Heart left ventricle (tissue), 16 donors: Measurements from ENCODE around the gene SLC7A6OS. TPM values are rescaled to one million over a fixed set of nuclear protein-coding genes. Genes with fewer than 3 reads are reported as not detected.
A peak's percentile ranks its signal among the peaks of the same experiment; 100 is the strongest.

Experiments used
- ATAC-seq, 4 donors: fragments of 200-7000 bp; cut with Tn5 transposase; one replicate each; pipeline ENCODE4 v1.9.1; 2020 to 2022; ENCODE audit warnings: moderate library complexity in 4 of 4, mild to moderate bottlenecking in 3 of 4, moderate number of reproducible peaks in 1 of 4
- DNase-seq, 5 donors: peaks; one replicate each; pipeline ENCODE4 v3.0.0-alpha.2; 2020
- H3K27ac ChIP-seq, 12 donors: fragments of 200-600 bp; sonication (generic) in 4 of 12; one replicate each; pipeline versions ENCODE4 v1.5.0 to v1.8.0; 2016 to 2022; ENCODE audit warnings: mild to moderate bottlenecking in 2 of 12
- H3K27me3 ChIP-seq, 9 donors: fragments of 200-600 bp; sonication (generic) in 2 of 9; one replicate each; pipeline versions ENCODE4 v1.5.1 to v1.8.0; 2016 to 2022; ENCODE audit warnings: mild to moderate bottlenecking in 3 of 9
- H3K36me3 ChIP-seq, 9 donors: fragments of 200-600 bp; sonication (generic) in 2 of 9; one replicate each; pipeline versions ENCODE4 v1.5.0 to v1.8.0; 2018 to 2022; ENCODE audit warnings: mild to moderate bottlenecking in 2 of 9
- H3K4me1 ChIP-seq, 12 donors: fragments of 200-600 bp; sonication (generic) in 4 of 12; one replicate each; pipeline versions ENCODE4 v1.5.0 to v1.8.0; 2016 to 2022; ENCODE audit warnings: mild to moderate bottlenecking in 3 of 12
- H3K4me3 ChIP-seq, 12 donors: fragments of 200-600 bp; sonication (generic) in 4 of 12; one replicate each; pipeline versions ENCODE4 v1.5.0 to v1.8.0; 2017 to 2022; ENCODE audit warnings: mild to moderate bottlenecking in 9 of 12, moderate library complexity in 4 of 12
- H3K9me3 ChIP-seq, 12 donors: fragments of 200-600 bp; sonication (generic) in 4 of 12; one replicate each; pipeline versions ENCODE4 v1.5.0 to v1.8.0; 2016 to 2022; ENCODE audit warnings: mild to moderate bottlenecking in 1 of 12
- CTCF ChIP-seq, 12 donors: fragments of 200-600 bp; sonication (generic) in 4 of 12; IDR thresholded peaks; one replicate each; pipeline versions ENCODE4 v1.5.0 to v1.8.0; 2018 to 2022; ENCODE audit warnings: antibody characterized with exemption in 12 of 12, mild to moderate bottlenecking in 5 of 12
- POLR2A ChIP-seq, 2 donors: fragments of 450-650 bp; IDR thresholded peaks; one replicate each; pipeline ENCODE4 v1.6.1; 2017; ENCODE audit warnings: antibody characterized with exemption in 2 of 2, mild to moderate bottlenecking in 2 of 2, moderate library complexity in 2 of 2
- WGBS, 4 donors: extraction: QIAGEN DNeasy Blood & Tissue Kit in 2 of 4; methylation state at CpG; one replicate each; pipeline versions ENCODE4 v1.1.5 to v1.1.7; 2013 to 2018; 5-methylcytosine and 5-hydroxymethylcytosine counted together
- intact Hi-C, 10 donors: fragments of 100-400 bp; cut with DNase I; formaldehyde crosslinking; loops; one replicate each; pipeline versions ENCODE4 v1.11.1 to v1.14.2; 2022
- long read RNA-seq, 3 donors: library from polyadenylated mRNA; unstranded; transcript quantifications; one replicate each; pipeline ENCODE4 v2.0.0, GENCODE V29; 2020 to 2021
- polyA plus RNA-seq, 2 donors: library from polyadenylated mRNA; stranded (reverse); fragments of 200-250 nt; gene quantifications; one replicate each; pipeline ENCODE4 v1.2.3, GENCODE V29; 2013
- total RNA-seq, 9 donors: library from RNA; depleted of rRNA in 2 of 9; stranded (reverse); fragments of >200 nt in 2 of 9; fragmentation: NEBNext Ultra II Directional in 3 of 9; extraction: Animal tissue kit (Norgen Biotek cat#: 25700) in 3 of 9; gene quantifications; one replicate each; pipeline versions ENCODE4 v1.1.0 to v1.2.4, GENCODE V29; 2016 to 2023
- donor health status: ischemic (EF 13 %, LVEDD 7.1; RV severe dilation, severe dysfunction).
- donor health status: healthy with polysubstance abuse.
- donor health status: DM: no; HTN: yes; CAD: no.
- donor health status: DM: no; HTN: no; CAD: no.
- donor health status: ischemic (EF 25% LVEDD 6.9; RV normal size, moderate dysfunction).
- donor health status: ischemic (EF 25% LVEDD 5.7; RV mildly dilated, moderate dysfunction).
- donor health status: healthy.
- donor health status: DM: yes; HTN: yes; CAD: no.
- donor health status: ischemic (EF 35%, LVEDD 5.7; RV mildly dilated, moderate dysfunction).
- donor health status: nonischemic (EF 11% LVEDD 7.7; RV severe dilation, severe dysfunction).
- donor health status: DM: yes; HTN: yes; CAD: no.
- donor health status: PGD.
- donor health status: ischemic (EF 29% LVEDD 5.4; RV normal size, mild dysfunction).
- donor health status: nonischemic (EF 23%, LVEDD 6.1; RV moderate dilation, normal function).

SLC7A6OS gene
- total RNA-seq (10 to 100 TPM in 6 of 9 donors, 1 to 10 TPM in 3; 8.1 to 16.2 (median 11.2) TPM), polyA plus RNA-seq (1 to 10 TPM; 9.6 to 9.9 TPM)
- long read RNA-seq, donor 1, full-length matches to known transcripts = 16 of 21 reads
- long read RNA-seq, donor 1, partial matches to known transcripts = 1 of 21 reads
- long read RNA-seq, donor 1, other reads (novel, unspliced or antisense) = 4 of 21 reads
- long read RNA-seq, donor 2, full-length matches to known transcripts = 22 of 36 reads
- long read RNA-seq, donor 2, partial matches to known transcripts = 1 of 36 reads
- long read RNA-seq, donor 2, other reads (novel, unspliced or antisense) = 13 of 36 reads
- long read RNA-seq, donor 3, full-length matches to known transcripts = 7 of 14 reads
- long read RNA-seq, donor 3, partial matches to known transcripts = 1 of 14 reads
- long read RNA-seq, donor 3, other reads (novel, unspliced or antisense) = 6 of 14 reads

GRCh38 chr16:68310774-68311511 is at the start of gene SLC7A6OS, which contains the start of gene PRMT7:
TSS of gene SLC7A6OS (minus strand) at chr16:68310946. CDS start at chr16:68310926, 20 bp downstream.
TSS of gene PRMT7 (plus strand) at chr16:68311019. CDS start at chr16:68315980, 4,961 bp downstream.
- DNase-seq (peak; percentile 91 to 94 (median 93)), ATAC-seq (peak; percentile 100)
- intact Hi-C loops = loop anchor here (1.0 to 5.0 kb wide), 4 partner anchors 46 to 64 kb away; partner anchors contain the start of genes SLC7A6 (in 10 of the 10) and PLA2G15 (in 3 of the 10)
- whole genome bisulfite sequencing, 4 donors = 0% methylated on average over 27 to 62 of the region's 62 CpGs
- H3K4me1 ChIP-seq = peaks cover 6 to 37% (median 26%) of the 10 kb centered on the region in 12 donors
- H3K27ac ChIP-seq = peak within 1 kb of the TSS; percentile 15 to 95 (median 83)
- H3K36me3 ChIP-seq = peaks cover 0 to 71% (median 48%) of the 10 kb centered on the region in 9 donors
- no peaks in the 10 kb centered on the region for H3K9me3 ChIP-seq
- H3K27me3 ChIP-seq = no peaks in the 10 kb centered on the region
- TF ChIP-seq CTCF (IDR thresholded peaks at IDR 0.05) (peak in 7 of 12 donors; percentile 27 to 64 (median 39)), POLR2A (IDR thresholded peaks at IDR 0.05) (peak in 1 of 2 donors; percentile 76)
- H3K4me3 ChIP-seq = peak within 1 kb of the TSS; percentile 69 to 98 (median 89)

GRCh38 chr16:68359398-68360191 is 48.8 kb upstream of the SLC7A6OS start:
- H3K4me3 ChIP-seq = no peak overlapping the region
- no peaks in the 10 kb centered on the region for H3K27me3 ChIP-seq
- TF ChIP-seq POLR2A (IDR thresholded peaks at IDR 0.05) (no peak), CTCF (IDR thresholded peaks at IDR 0.05) (no peak)
- H3K27ac ChIP-seq = no peak overlapping the region
- H3K36me3 ChIP-seq = peaks cover 0 to 55% (median 39%) of the 10 kb centered on the region in 9 donors
- H3K9me3 ChIP-seq = no peaks in the 10 kb centered on the region
- H3K4me1 ChIP-seq = peaks cover 0 to 22% (median 0%) of the 10 kb centered on the region in 12 donors
- WGBS, 4 donors = 79 to 84% (median 80%) methylated on average over 16 to 23 of the region's 23 CpGs
- DNase-seq (no peak), ATAC-seq (no peak)
- intact Hi-C loops = loop anchor here in 1 of 10 donors (10.0 kb wide), 1 partner anchor 155 kb away; no protein-coding TSS in a partner anchor

GRCh38 chr16:68358951-68359350 is 48.2 kb upstream of the SLC7A6OS start:
- intact Hi-C loops = no loop called here
- WGBS, 4 donors = 85 to 92% (median 90%) methylated on average over 6 to 13 of the region's 13 CpGs

More at GRCh38 chr16:68358951-68359350, 48.2 kb upstream of the SLC7A6OS start:
- TF ChIP-seq CTCF (IDR thresholded peaks at IDR 0.05) = no peak
- no peak for TF ChIP-seq POLR2A (IDR thresholded peaks at IDR 0.05)
- H3K4me1 ChIP-seq = peaks cover 0 to 22% (median 0%) of the 10 kb centered on the region in 12 donors
- no peak overlapping the region for H3K27ac ChIP-seq
- ATAC-seq = no peak
- H3K36me3 ChIP-seq = peaks cover 0 to 62% (median 46%) of the 10 kb centered on the region in 9 donors
- no peak for DNase-seq
- no peaks in the 10 kb centered on the region for H3K9me3 ChIP-seq
- H3K4me3 ChIP-seq = no peak overlapping the region
- no peaks in the 10 kb centered on the region for H3K27me3 ChIP-seq
